Kidney (tissue), 14 donors: ENCODE data around the gene RPP25. TPM values are rescaled to one million over a fixed set of nuclear protein-coding genes. Genes with fewer than 3 reads are reported as not detected.

Source experiments
- DNase-seq, 5 donors: peaks; one replicate each; pipeline ENCODE4 v3.0.0-alpha.2; 2013 to 2020
- FAIRE-seq: peaks from 2 replicates; lab custom pipeline; 2012; peaks lifted over from hg19 to GRCh38; lab: Jason Lieb, UNC
- H3K27ac ChIP-seq, 2 donors: one replicate each; pipeline ENCODE4 v1.7.0; 2013; ENCODE audit warnings: low read depth in 2 of 2, low read length in 2 of 2, inconsistent platforms in 1 of 2
- H3K27me3 ChIP-seq: one replicate; pipeline ENCODE4 v1.7.1; 2013; ENCODE audit warnings: low read length, inconsistent platforms; ENCODE audit not compliant: control insufficient read depth, insufficient read depth
- H3K36me3 ChIP-seq, 3 donors: one replicate each; pipeline versions ENCODE4 v1.7.0 to v1.7.1; 2013; ENCODE audit warnings: low read length in 3 of 3, control low read depth in 1 of 3, inconsistent platforms in 1 of 3; ENCODE audit not compliant: insufficient read depth in 3 of 3, control insufficient read depth in 2 of 3
- H3K4me1 ChIP-seq, 3 donors: one replicate each; pipeline versions ENCODE4 v1.7.0 to v1.7.1; 2013; ENCODE audit warnings: low read length in 3 of 3, inconsistent platforms in 1 of 3, low read depth in 1 of 3; ENCODE audit not compliant: control insufficient read depth in 2 of 3, insufficient read depth in 2 of 3
- H3K4me3 ChIP-seq, 3 donors: one replicate each; pipeline versions ENCODE4 v1.7.0 to v1.8.1; 2013; ENCODE audit warnings: low read length in 3 of 3, control low read depth in 1 of 3, inconsistent platforms in 1 of 3
- H3K9ac ChIP-seq, 3 donors: one replicate each; pipeline versions ENCODE4 v1.7.0 to v1.7.1; 2013; ENCODE audit warnings: low read length in 3 of 3, control low read depth in 1 of 3, inconsistent platforms in 1 of 3
- H3K9me3 ChIP-seq, 3 donors: one replicate each; pipeline versions ENCODE4 v1.7.0 to v1.7.1; 2013; ENCODE audit warnings: low read length in 3 of 3, control low read depth in 1 of 3, inconsistent platforms in 1 of 3; ENCODE audit not compliant: control insufficient read depth in 2 of 3, insufficient read depth in 1 of 3
- CTCF ChIP-seq: IDR thresholded peaks from 3 replicates; pipeline ENCODE4 v1.5.1; 2012; ENCODE audit warnings: mild to moderate bottlenecking, moderate library complexity, borderline replicate concordance; ENCODE audit not compliant: insufficient read depth; ENCODE audit errors: extremely low read depth
- intact Hi-C: fragments of 100-400 bp; cut with DNase I; formaldehyde crosslinking; loops from one replicate; pipeline ENCODE4 v1.11.1; 2022
- polyA plus RNA-seq: library from polyadenylated mRNA; stranded (reverse); fragments of 350-450 nt; fragmentation: Illumina TruSeq; extraction: RNeasy Lipid Tissue Mini Kit (QIAGEN cat#74804); gene quantifications from one replicate; pipeline ENCODE4 v1.2.3, GENCODE V29; 2014; ENCODE audit warnings: low read depth, low replicate concordance; ENCODE audit not compliant: insufficient read depth
- total RNA-seq: library from RNA; stranded (reverse); fragmentation: NEBNext Ultra II Directional; extraction: Animal tissue kit (Norgen Biotek cat#: 25700); gene quantifications from one replicate; pipeline ENCODE4 v1.2.1, GENCODE V29; 2021
- donor health status: control.
- donor health status: control.
- donor health status: control.
- donor health status: control.
- donor health status: control.
- donor health status: DM: yes; HTN: yes; CAD: no.
- donor health status: Normal renal cell carcinoma (clear cell type).

The RPP25 gene
- total and polyA plus RNA-seq, 2 donors from 2014 or later, result 7.2 to 7.3 TPM

DNA sequence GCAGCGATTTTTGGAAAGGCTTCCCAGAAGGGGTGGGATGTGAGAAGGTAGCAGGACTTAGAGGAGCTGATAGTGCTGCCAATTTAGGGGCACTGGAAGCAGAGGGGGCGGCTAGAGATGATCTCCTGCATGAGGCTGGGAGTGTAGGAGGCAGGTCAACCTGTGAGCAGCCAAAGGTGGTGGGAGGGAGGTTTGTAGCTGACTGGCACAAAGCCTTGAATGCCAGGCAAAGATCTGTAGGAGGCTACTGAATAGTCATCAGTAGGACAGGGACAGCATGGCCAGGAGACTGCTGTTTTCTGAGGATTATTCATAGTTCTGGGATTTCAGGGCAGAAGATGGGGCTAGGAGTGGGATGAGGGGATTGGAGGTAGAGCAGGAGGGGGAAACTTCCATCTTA lies 41.0 kb upstream of the RPP25 start:
- Histone ChIP-seq H3K27ac (no peak overlapping the region), H3K4me1 (peaks cover 0 to 8% (median 0%) of the 10 kb centered on the region in 3 donors), H3K4me3 (no peak overlapping the region), H3K9me3 (no peaks in the 10 kb centered on the region), H3K9ac (no peak overlapping the region), H3K27me3 (no peaks in the 10 kb centered on the region), H3K36me3 (no peaks in the 10 kb centered on the region)
- FAIRE-seq (no peak), DNase-seq (no peak)
- TF ChIP-seq CTCF, result no peak
- intact Hi-C loops, result no loop called here

GRCh38 chr15:74997141-74997540 lies 40.6 kb upstream of the RPP25 start:
- no peak for TF ChIP-seq CTCF
- H3K9ac ChIP-seq, result no peak overlapping the region
- intact Hi-C loops, result no loop called here
- DNase-seq (no peak), FAIRE-seq (no peak)
- no peak overlapping the region for H3K27ac ChIP-seq
- H3K36me3 ChIP-seq, result no peaks in the 10 kb centered on the region
- no peaks in the 10 kb centered on the region for H3K9me3 ChIP-seq
- peaks cover 0 to 8% (median 0%) of the 10 kb centered on the region in 3 donors for H3K4me1 ChIP-seq
- no peak overlapping the region for H3K4me3 ChIP-seq
- H3K27me3 ChIP-seq, result no peaks in the 10 kb centered on the region

GRCh38 chr15:74995779-74996765 lies 39.5 kb upstream of the RPP25 start:
- FAIRE-seq, result no peak
- peak in 4 of 5 donors; percentile 57 to 80 (median 60) for DNase-seq
- Histone ChIP-seq H3K36me3 (no peaks in the 10 kb centered on the region), H3K4me1 (peaks cover 0 to 8% (median 0%) of the 10 kb centered on the region in 3 donors), H3K9me3 (no peaks in the 10 kb centered on the region), H3K4me3 (peak overlapping the region; percentile 68 to 75 (median 74)), H3K27me3 (no peaks in the 10 kb centered on the region), H3K27ac (no peak overlapping the region), H3K9ac (peak overlapping the region in 2 of 3 donors; percentile 35 to 51)
- intact Hi-C loops, result no loop called here
- no peak for TF ChIP-seq CTCF
